Neural cell (in vitro differentiated cells): ENCODE data around the gene KPTN.

ENCODE experiments used
- EP300 ChIP-seq: fragments of 450-650 bp; conservative IDR thresholded peaks from 2 replicates; pipeline ENCODE4 v1.6.1; 2014; ENCODE audit warnings: antibody characterized with exemption, mild to moderate bottlenecking, moderate library complexity; ENCODE audit not compliant: poor library complexity, severe bottlenecking
- EZH2 ChIP-seq: fragments of 200-600, 300-800 bp; shearing (Covaris generic), sonication (generic); IDR thresholded peaks from 2 replicates; pipeline ENCODE4 v1.6.1; 2014; ENCODE audit warnings: antibody characterized with exemption, low read length, borderline replicate concordance, mild to moderate bottlenecking; ENCODE audit not compliant: insufficient read depth, poor library complexity, severe bottlenecking
- MXI1 ChIP-seq: fragments of 450-650 bp; conservative IDR thresholded peaks from 2 replicates; pipeline ENCODE4 v1.6.1; 2014; ENCODE audit warnings: antibody characterized with exemption, mild to moderate bottlenecking; ENCODE audit not compliant: poor library complexity, severe bottlenecking
- POLR2AphosphoS5 ChIP-seq: IDR thresholded peaks from 2 replicates; pipeline ENCODE4 v1.6.1; 2012
- SMC3 ChIP-seq: fragments of 450-650 bp; conservative IDR thresholded peaks from 2 replicates; pipeline ENCODE4 v1.6.1; 2014; ENCODE audit warnings: antibody characterized with exemption, mild to moderate bottlenecking, moderate library complexity; ENCODE audit not compliant: poor library complexity
- TAF1 ChIP-seq: IDR thresholded peaks from 2 replicates; pipeline ENCODE4 v1.6.1; 2012; ENCODE audit warnings: low read depth
- TF ChIP-seq, protein P1 (sequence below): fragments of 450-650 bp; IDR thresholded peaks from 2 replicates; pipeline ENCODE4 v1.5.1; 2014; ENCODE audit warnings: antibody characterized with exemption, mild to moderate bottlenecking, moderate library complexity; ENCODE audit not compliant: poor library complexity, severe bottlenecking
- TF ChIP-seq, protein P2 (sequence below): IDR thresholded peaks from 2 replicates; pipeline ENCODE4 v1.6.1; 2012; ENCODE audit warnings: borderline replicate concordance

DNA sequence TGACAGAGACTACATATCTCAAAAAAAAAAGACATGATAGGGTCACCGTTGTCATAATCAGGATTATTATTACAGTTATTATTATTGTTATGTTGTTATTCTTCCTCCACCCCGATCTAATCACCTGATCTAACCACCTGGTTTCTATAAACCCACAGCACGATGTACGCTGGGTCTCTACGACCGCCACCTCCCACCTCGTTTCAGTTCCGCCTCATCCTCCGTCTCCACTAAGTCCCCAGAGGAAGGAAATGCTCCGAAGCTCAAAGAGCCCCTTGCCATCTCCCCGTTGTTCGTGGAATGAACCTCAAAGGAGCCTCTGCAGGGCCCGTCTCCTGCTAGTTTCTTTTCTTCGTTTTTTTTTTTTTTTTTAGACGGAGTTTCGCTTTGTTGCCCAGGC is 48.8 kb downstream of the KPTN start:
- TF ChIP-seq, protein P1, sequence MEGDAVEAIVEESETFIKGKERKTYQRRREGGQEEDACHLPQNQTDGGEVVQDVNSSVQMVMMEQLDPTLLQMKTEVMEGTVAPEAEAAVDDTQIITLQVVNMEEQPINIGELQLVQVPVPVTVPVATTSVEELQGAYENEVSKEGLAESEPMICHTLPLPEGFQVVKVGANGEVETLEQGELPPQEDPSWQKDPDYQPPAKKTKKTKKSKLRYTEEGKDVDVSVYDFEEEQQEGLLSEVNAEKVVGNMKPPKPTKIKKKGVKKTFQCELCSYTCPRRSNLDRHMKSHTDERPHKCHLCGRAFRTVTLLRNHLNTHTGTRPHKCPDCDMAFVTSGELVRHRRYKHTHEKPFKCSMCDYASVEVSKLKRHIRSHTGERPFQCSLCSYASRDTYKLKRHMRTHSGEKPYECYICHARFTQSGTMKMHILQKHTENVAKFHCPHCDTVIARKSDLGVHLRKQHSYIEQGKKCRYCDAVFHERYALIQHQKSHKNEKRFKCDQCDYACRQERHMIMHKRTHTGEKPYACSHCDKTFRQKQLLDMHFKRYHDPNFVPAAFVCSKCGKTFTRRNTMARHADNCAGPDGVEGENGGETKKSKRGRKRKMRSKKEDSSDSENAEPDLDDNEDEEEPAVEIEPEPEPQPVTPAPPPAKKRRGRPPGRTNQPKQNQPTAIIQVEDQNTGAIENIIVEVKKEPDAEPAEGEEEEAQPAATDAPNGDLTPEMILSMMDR = no peak
- TF ChIP-seq POLR2AphosphoS5 (no peak), EZH2 (no peak), EP300 (no peak), TAF1 (no peak), SMC3 (no peak), MXI1 (no peak)
- TF ChIP-seq, protein P2, sequence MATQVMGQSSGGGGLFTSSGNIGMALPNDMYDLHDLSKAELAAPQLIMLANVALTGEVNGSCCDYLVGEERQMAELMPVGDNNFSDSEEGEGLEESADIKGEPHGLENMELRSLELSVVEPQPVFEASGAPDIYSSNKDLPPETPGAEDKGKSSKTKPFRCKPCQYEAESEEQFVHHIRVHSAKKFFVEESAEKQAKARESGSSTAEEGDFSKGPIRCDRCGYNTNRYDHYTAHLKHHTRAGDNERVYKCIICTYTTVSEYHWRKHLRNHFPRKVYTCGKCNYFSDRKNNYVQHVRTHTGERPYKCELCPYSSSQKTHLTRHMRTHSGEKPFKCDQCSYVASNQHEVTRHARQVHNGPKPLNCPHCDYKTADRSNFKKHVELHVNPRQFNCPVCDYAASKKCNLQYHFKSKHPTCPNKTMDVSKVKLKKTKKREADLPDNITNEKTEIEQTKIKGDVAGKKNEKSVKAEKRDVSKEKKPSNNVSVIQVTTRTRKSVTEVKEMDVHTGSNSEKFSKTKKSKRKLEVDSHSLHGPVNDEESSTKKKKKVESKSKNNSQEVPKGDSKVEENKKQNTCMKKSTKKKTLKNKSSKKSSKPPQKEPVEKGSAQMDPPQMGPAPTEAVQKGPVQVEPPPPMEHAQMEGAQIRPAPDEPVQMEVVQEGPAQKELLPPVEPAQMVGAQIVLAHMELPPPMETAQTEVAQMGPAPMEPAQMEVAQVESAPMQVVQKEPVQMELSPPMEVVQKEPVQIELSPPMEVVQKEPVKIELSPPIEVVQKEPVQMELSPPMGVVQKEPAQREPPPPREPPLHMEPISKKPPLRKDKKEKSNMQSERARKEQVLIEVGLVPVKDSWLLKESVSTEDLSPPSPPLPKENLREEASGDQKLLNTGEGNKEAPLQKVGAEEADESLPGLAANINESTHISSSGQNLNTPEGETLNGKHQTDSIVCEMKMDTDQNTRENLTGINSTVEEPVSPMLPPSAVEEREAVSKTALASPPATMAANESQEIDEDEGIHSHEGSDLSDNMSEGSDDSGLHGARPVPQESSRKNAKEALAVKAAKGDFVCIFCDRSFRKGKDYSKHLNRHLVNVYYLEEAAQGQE = no peak
